Small intestine (tissue), 7 donors: ENCODE measurements around the gene DLL1. TPM values are rescaled to one million over a fixed set of nuclear protein-coding genes. Genes with fewer than 3 reads are reported as not detected.

ENCODE experiments used
- DNase-seq, 2 donors: peaks; one replicate each; pipeline versions ENCODE4 v3.0.0 to v3.0.0-alpha.2; 2013
- FAIRE-seq: peaks from 2 replicates; lab custom pipeline; 2012; peaks lifted over from hg19 to GRCh38; lab: Jason Lieb, UNC
- H3K27ac ChIP-seq, 3 donors: one replicate each; pipeline ENCODE4 v1.5.1; 2013; ENCODE audit warnings: low read length in 2 of 3, mild to moderate bottlenecking in 2 of 3, control low read depth in 1 of 3, inconsistent platforms in 1 of 3, low read depth in 1 of 3, moderate library complexity in 1 of 3
- H3K27me3 ChIP-seq, 3 donors: one replicate each; pipeline ENCODE4 v1.6.1; 2013; ENCODE audit warnings: low read length in 3 of 3, inconsistent platforms in 1 of 3; ENCODE audit not compliant: control insufficient read depth in 3 of 3, insufficient read depth in 3 of 3
- H3K36me3 ChIP-seq, 3 donors: one replicate each; pipeline ENCODE4 v1.6.1; 2013; ENCODE audit warnings: low read length in 3 of 3, inconsistent platforms in 1 of 3, low read depth in 1 of 3, mild to moderate bottlenecking in 1 of 3, moderate library complexity in 1 of 3; ENCODE audit not compliant: control insufficient read depth in 3 of 3, insufficient read depth in 2 of 3
- H3K4me1 ChIP-seq, 3 donors: one replicate each; pipeline ENCODE4 v1.6.1; 2013; ENCODE audit warnings: low read length in 2 of 3, inconsistent platforms in 1 of 3, low read depth in 1 of 3, mild to moderate bottlenecking in 1 of 3, moderate library complexity in 1 of 3; ENCODE audit not compliant: control insufficient read depth in 3 of 3, insufficient read depth in 2 of 3
- H3K4me3 ChIP-seq, 3 donors: one replicate each; pipeline ENCODE4 v1.5.1; 2013; ENCODE audit warnings: low read length in 3 of 3, control low read depth in 1 of 3, inconsistent platforms in 1 of 3, low read depth in 1 of 3, mild to moderate bottlenecking in 1 of 3, moderate library complexity in 1 of 3
- H3K9me3 ChIP-seq, 2 donors: one replicate each; pipeline ENCODE4 v1.6.1; 2013; ENCODE audit warnings: low read depth in 1 of 2, low read length in 1 of 2; ENCODE audit not compliant: control insufficient read depth in 2 of 2, insufficient read depth in 1 of 2
- WGBS, 3 donors: extraction: QIAGEN DNeasy Blood & Tissue Kit; methylation state at CpG; one replicate each; pipeline ENCODE4 v1.1.7; 2013; 5-methylcytosine and 5-hydroxymethylcytosine counted together
- polyA plus RNA-seq, 4 donors: library from polyadenylated mRNA; stranded (reverse) in 3 of 4; unstranded in 1 of 4; fragments of 200-250 nt in 3 of 4; fragments of 120-200 nt in 1 of 4; gene quantifications; one replicate each; pipeline versions ENCODE4 v1.2.1 to v1.2.3, GENCODE V29; 2013
- donor health status: healthy with polysubstance abuse.
- donor health status: control.
- donor health status: control.
- donor health status: Bipolar disorder and iron deficiency.
- donor health status: healthy.

The DLL1 gene
- polyA plus RNA-seq, 4 donors, result 0.81 to 33.4 (median 9.1) TPM

DNA sequence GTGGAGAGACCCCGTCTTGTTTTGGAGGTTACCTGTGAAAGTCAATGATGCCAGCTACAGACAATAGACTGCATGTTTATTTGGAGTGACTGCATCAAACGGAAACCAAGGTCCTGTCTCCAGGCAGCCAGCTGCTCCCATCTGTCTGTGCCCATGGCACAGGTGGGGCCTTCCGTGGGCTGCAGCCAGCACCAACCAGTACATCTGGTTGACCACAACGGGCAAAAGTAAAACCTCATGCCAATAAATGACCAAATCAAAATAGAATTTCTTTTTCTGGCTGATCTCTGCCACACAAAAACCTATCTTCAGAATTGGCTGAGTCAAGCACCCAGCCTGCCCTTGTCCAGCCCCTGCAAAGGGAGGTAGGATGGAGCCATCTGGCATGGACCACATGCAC lies 33.5 kb downstream of the DLL1 start:
- FAIRE-seq (no peak), DNase-seq (no peak)
- Histone ChIP-seq H3K36me3 (no peaks in the 10 kb centered on the region), H3K9me3 (no peaks in the 10 kb centered on the region), H3K27ac (no peak overlapping the region), H3K27me3 (peaks cover 0 to 2% (median 0%) of the 10 kb centered on the region in 3 donors), H3K4me3 (no peak overlapping the region), H3K4me1 (no peaks in the 10 kb centered on the region)
- WGBS, 3 donors, result 69 to 82% (median 71%) methylated on average over 4 of the region's 4 CpGs

DNA sequence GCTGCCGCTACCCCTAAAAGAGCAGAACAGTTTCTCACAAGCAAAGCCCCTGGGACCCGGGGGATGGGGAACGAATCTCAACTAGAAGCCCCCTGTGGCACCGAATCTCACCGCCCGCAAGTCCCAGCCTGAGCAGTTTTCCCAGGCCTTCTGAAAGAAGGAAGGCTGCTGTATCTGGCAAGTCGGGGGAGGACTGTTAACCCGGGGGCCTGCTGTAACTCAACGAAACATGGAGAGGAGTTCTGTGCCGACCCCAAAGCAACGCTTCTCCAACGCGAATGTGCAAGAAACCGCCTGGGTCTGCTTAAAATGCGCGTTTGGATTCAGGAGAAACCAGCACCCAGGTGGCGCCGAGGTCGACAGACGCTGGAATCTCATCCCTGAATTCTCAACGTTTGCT lies 34.2 kb downstream of the DLL1 start:
- Histone ChIP-seq H3K9me3 (no peaks in the 10 kb centered on the region), H3K4me3 (no peak overlapping the region), H3K27ac (no peak overlapping the region), H3K27me3 (peaks cover 0 to 2% (median 0%) of the 10 kb centered on the region in 3 donors), H3K36me3 (no peaks in the 10 kb centered on the region), H3K4me1 (no peaks in the 10 kb centered on the region)
- FAIRE-seq, result no peak
- no peak for DNase-seq
- 90 to 94% (median 92%) methylated on average over 21 of the region's 21 CpGs for WGBS, 3 donors

DNA sequence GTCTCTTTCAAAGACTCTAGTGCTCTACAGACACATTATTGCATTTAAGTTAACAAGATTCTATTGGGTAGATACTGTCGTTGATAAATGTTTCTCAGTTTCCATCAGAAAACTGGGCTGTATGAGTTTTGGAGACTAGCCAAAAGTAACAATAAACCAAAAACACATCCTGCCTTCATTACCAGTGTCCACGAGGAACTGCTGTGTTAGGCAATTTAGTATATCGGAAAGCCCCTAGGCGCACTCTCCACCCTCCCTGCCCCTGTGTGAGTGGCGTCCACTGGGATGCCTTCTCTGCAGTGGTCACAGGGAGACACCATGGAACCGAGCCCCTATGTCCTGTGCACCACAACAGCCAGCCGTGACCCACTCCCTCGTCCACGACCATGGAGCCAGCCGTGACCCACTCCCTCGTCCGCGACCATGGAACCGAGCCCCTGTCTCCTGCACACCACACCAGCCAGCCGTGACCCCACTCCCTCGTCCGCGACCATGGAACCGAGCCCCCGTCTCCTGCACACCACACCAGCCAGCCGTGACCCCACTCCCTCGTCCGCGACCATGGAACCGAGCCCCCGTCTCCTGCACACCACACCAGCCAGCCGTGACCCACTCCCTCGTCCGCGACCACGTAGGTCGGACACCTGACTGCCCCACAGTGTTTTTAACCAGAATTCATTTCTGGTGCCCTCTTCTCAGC lies 35.3 kb downstream of the DLL1 start:
- H3K36me3 ChIP-seq, result no peaks in the 10 kb centered on the region
- WGBS, 3 donors, result 84 to 89% (median 88%) methylated on average over 27 to 32 of the region's 32 CpGs
- no peaks in the 10 kb centered on the region for H3K4me1 ChIP-seq
- H3K27ac ChIP-seq, result no peak overlapping the region
- FAIRE-seq (no peak), DNase-seq (no peak)
- H3K4me3 ChIP-seq, result no peak overlapping the region
- peaks cover 0 to 2% (median 0%) of the 10 kb centered on the region in 3 donors for H3K27me3 ChIP-seq
- no peaks in the 10 kb centered on the region for H3K9me3 ChIP-seq

DNA sequence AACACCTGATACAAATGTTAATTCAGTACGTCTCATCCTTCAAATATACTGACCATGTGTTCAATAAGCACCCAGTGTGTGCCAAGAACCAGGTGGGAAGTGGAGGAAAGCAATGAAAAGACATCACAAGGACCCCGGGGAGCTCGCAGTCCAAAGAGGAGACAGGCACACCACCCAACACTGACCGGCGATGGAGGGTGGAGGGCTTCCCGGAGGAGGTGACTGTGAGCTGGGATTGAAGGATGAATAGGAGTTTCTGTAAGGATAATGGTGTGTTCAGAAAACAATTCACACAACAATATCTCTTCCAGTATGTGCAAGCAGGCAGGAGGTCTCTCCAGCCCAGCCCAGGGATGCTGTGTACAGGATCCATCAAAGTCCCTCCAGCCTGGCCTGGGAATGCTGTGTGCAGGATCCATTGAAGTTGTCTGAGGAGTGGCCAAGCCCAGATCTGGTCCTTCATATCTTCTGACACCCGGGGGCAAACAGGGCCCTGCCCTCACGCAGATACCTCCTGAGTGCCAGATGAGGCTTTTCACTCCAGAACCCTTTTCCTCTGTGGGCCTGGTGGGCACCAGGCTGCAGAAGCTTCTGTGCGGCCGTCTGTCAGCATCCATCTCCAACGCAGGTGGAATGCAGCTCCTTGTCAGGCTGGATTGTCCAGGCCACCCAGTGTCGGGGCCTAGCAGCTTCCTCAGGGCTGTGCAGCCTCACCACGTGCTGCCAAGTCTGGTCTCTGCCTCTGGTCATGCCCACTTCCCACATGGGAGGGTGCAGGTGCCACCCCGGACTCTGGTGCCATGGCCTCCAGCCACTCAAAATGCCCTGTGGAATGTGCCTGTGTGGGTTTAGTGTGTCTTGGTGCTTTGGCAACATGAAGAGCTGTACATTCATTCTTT lies 36.3 kb downstream of the DLL1 start:
- Histone ChIP-seq H3K27me3 (peaks cover 0 to 2% (median 0%) of the 10 kb centered on the region in 3 donors), H3K27ac (no peak overlapping the region), H3K9me3 (no peaks in the 10 kb centered on the region), H3K4me3 (no peak overlapping the region), H3K36me3 (no peaks in the 10 kb centered on the region), H3K4me1 (no peaks in the 10 kb centered on the region)
- 80 to 84% (median 83%) methylated on average over 14 of the region's 14 CpGs for WGBS, 3 donors
- no peak for FAIRE-seq
- DNase-seq, result no peak

DNA sequence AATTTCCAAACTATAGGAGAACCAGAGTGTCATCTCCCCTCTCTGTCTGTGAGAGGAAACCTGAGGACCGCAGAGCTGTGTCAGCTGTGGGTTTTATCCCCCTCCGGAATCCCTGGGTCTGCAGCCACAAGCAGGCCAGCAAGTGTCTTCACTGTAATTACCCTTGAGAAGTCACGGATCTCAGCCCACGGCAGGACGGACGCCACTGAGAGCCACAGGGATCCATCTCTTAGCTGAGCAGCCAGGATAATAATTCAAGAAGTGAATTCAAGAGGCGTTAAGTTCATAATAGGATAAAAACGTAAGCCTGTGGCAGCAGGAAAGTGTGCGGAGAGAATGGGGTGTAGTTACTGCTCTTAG lies 37.0 kb downstream of the DLL1 start:
- no peak for FAIRE-seq

DNA sequence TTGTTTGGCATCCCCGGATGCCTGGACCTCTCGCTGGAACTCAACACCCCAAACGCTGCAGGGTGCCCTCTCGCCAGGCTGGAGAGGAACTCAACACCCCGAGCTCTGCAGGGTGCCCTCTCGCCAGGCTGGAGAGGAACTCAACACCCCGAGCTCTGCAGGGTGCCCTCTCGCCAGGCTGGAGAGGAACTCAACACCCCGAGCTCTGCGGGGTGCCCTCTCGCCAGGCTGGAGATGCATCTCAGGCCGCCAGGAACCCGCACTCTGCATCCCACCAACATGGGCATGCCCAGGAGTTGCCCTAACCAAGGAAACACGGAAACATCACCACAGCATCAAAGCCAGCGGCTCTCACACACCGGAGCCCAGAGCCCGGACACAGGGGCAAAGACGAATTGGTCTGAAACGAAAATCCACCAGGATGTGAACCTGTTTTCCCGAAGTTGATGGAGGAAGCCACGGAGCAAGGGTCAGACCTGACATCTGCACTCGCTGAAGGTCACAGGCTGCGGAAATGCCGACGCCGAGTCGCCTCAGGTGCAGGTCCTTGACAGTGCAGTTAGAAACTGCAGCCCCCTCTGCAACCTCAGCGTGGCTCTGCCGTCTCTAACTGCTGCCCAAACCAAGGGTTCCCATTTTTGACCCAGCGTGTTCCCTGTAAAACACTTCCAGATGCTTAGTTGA lies 37.5 kb downstream of the DLL1 start:
- no peak overlapping the region for H3K4me3 ChIP-seq
- WGBS, 3 donors, result 84 to 86% (median 85%) methylated on average over 27 to 30 of the region's 30 CpGs
- H3K9me3 ChIP-seq, result no peaks in the 10 kb centered on the region
- no peak for FAIRE-seq
- no peaks in the 10 kb centered on the region for H3K4me1 ChIP-seq
- no peaks in the 10 kb centered on the region for H3K36me3 ChIP-seq
- peaks cover 0 to 2% (median 2%) of the 10 kb centered on the region in 3 donors for H3K27me3 ChIP-seq
- DNase-seq, result no peak
- H3K27ac ChIP-seq, result no peak overlapping the region

More for the DNA sequence above, 37.0 kb downstream of the DLL1 start:
- DNase-seq, result no peak
- Histone ChIP-seq H3K4me1 (no peaks in the 10 kb centered on the region), H3K9me3 (no peaks in the 10 kb centered on the region), H3K36me3 (no peaks in the 10 kb centered on the region), H3K27me3 (peaks cover 0 to 2% (median 0%) of the 10 kb centered on the region in 3 donors), H3K27ac (no peak overlapping the region), H3K4me3 (no peak overlapping the region)
- WGBS, 3 donors, result 90 to 94% (median 92%) methylated on average over 9 of the region's 9 CpGs

DNA sequence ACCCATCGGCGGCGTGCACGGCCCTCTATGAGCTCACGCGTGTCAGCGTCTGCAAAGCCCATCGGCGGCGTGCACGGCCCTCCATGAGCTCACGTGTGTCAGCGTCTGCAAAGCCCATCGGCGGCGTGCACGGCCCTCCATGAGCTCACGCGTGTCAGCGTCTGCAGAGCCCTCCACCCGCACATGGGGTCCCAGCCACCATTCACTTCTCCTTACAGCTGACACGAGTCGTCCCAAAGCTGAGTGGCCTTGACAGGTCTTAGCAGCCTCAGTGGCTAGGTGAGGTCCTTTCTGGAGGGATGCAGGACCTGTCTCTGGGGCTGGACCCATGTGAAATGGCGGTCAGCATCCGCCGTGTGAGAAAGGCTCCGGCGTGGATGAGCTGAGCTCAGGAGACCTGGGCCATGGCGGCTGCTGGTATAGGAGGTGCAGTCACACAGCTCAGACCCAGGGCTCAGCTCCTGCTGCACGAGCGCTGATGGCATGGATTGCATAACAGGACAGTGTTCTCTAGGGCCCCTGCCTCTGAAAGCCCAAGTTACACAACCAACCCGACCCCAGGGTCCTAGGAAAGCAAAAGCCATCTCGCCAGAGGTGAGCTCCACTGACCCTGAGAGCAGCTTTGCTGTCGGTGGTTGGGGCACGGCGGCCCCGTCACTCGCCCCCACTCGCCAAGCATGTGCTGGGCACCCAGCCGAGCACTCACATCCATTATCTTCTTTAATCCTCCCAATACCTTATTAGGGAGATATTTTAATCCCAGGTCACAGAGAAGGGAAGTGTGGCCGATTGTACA lies 38.9 kb downstream of the DLL1 start:
- no peak overlapping the region for H3K4me3 ChIP-seq
- 88 to 93% (median 92%) methylated on average over 41 of the region's 41 CpGs for WGBS, 3 donors
- H3K4me1 ChIP-seq, result no peaks in the 10 kb centered on the region
- H3K36me3 ChIP-seq, result no peaks in the 10 kb centered on the region
- FAIRE-seq (no peak), DNase-seq (no peak)
- H3K27ac ChIP-seq, result no peak overlapping the region
- H3K9me3 ChIP-seq, result no peaks in the 10 kb centered on the region
- H3K27me3 ChIP-seq, result peaks cover 0 to 7% (median 2%) of the 10 kb centered on the region in 3 donors
